ENCODE results near the gene PGP.
"Not testable (repeated sequence)": the region's sequence is repeated elsewhere in the genome, so short reads cannot be mapped to it uniquely, and the experiment has no call there.

Gene PGP

GRCh38 chr16:2213817-2214718, 572 bp downstream of the PGP start:
- DNase-seq, result no peak

DNA sequence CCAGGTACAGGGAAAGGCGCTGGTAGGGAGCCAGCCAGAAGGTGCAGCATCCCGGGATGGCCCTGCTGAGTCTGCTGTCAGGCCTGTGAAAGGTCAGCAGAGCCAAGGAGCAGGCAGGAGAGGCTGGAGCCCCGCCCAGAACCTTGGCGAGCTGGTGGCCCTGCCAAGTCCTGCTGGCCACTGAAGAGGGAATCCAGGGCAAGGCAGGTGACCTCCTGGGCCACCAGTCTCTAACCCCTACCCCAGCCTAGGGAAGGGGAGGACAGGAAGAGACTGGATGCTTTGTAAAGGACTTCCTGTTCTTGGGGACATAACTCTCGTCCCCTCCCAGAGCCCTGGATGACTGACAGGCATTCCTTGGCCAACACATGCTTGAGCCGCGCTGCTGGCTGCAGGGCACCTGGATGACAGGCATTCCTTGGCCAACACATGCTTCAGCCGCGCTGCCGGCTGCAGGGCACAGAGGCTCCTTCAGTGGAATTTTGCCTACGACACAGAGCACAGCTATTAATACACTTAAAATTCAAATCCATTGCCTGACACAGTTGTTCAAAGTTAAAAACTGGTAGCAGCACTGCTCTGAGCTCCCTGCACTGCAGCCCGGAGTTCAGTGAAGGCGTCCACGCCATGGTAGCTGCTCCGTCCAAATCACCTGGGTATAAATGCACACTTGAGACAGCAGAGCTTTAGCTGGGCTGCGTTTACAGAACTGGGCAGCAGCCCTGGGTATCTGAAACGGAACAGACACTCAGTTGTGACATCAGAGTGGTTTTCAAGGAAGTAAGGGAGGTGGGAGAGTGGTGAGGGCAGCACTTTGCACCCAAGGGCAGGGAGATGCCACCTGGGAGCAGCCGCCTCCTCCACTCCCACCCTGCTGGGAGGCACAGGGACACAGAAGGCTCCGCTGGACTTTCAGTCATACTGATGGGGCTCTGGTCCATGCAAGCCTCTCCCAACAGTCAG, 2.0 kb downstream of the PGP start:
- DNase-seq, result no peak

GRCh38 chr16:2211923-2212347, 2.7 kb downstream of the PGP start:
- no peak for DNase-seq

DNA sequence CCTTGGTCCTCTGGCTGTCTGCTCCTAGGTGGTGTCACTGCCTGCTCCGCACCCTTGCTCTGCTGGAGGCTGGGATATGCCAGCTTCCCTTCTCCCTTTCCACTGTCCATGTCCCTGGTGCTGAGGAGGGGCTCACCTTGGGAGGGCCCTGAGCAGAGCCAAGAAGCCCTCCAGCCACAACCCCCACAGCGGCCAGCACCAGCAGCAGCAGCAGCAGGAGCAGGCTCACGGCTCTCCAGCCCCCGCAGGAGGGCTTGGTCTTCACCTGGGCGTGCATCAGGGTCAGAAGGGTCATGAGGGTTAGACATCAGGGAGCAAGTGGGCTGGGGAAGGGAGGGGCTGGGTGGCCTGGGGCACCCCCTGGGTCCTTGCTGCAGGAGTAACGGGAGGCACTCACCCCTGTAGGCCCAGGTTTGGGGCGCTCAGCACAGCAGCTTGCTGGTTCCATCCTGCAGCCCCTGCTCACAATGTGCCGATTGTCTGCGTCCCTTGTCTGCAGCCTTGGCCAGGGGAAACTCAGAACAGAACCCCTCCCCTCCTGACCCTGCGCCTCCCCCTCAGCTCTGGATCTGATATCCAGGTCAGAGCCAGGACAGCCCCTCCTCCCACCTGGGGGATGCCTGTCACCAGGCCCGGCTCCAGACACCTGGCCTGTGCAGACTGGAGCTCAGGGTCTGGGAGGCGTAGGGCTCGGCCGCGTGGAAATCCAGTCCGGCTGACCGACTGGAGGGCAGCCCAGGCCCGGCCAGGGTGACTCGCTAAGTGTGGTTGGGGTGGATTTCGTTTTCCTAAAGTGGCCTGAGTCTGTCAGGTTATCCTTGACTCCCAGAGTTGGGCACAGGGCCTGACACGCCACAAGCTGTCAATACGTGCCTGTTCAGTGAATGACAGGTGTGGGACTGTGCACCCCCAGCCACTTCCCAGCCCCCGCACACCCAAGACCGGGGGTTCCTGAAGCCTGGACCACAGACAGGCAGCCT, 4.0 kb downstream of the PGP start, which contains the start of gene BRICD5:
BRICD5 (minus strand) TSS at position 478 of the 980 bp plus-strand sequence; CDS start at position 448, 30 bp downstream.
- DNase-seq, result no peak

- DNase-seq, result no peak
Measured at GRCh38 chr16:2210009-2210332, 4.7 kb downstream of the PGP start.

DNA sequence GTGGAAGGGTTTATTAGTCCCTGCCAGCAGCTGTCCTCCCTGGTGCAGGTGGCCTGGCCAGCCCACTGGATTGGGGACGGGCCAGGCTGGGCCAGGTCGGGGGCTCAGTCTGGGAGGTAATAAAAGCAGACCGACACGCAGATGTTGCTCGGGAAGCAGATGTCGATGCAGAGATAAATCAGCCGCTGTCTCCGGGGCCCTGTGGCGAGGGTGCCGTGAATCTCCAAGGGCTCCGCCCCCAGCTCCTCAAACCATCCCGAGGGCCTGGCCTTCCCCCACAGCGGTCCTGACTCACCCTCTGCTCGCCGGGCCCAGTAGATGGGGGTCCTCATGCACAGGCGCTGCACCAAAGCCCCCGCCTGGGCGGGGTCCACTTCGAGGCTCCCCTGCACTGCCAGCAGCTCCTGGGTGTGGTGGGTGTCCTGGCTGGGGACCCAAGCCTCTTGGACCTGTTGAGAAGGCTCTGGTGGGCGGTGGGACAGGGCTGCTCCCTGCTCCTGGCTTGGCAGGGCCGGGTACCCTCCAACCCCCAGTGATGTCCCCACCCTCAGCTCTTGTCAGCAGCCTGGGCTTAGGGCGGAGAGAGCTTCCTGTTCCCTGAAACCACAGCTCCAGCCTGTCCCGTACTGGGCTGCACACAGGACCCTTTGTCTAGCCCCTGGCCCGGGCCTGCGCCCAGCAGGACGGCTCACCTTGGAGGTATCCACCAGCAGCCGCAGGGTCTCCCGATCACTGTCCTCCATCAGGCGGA, 5.2 kb downstream of the PGP start:
- no peak for DNase-seq

- no peak for DNase-seq
Measured at GRCh38 chr16:2208772-2209171, 5.9 kb downstream of the PGP start.

GRCh38 chr16:2208308-2208707, 6.3 kb downstream of the PGP start:
- DNase-seq, result no peak

- no peak for DNase-seq
Measured at GRCh38 chr16:2207872-2208271, 6.8 kb downstream of the PGP start.

- DNase-seq, result no peak
Measured at GRCh38 chr16:2206780-2207433, 7.7 kb downstream of the PGP start.

DNA sequence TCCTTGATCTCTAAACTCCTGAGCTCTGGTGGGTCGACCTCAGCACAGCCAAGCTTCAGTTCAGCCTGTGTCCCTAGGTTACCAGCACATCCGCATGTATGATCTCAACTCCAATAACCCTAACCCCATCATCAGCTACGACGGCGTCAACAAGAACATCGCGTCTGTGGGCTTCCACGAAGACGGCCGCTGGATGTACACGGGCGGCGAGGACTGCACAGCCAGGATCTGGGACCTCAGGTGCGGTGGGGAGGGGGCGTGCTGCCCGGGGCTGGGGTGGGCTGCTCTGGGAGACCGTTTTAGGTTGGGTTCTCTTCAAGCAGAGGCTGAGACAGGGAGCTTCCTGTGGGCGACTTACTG, 8.2 kb downstream of the PGP start:
- DNase-seq, result no peak

- no peak for DNase-seq
Measured at GRCh38 chr16:2205967-2206313, 8.7 kb downstream of the PGP start.

DNA sequence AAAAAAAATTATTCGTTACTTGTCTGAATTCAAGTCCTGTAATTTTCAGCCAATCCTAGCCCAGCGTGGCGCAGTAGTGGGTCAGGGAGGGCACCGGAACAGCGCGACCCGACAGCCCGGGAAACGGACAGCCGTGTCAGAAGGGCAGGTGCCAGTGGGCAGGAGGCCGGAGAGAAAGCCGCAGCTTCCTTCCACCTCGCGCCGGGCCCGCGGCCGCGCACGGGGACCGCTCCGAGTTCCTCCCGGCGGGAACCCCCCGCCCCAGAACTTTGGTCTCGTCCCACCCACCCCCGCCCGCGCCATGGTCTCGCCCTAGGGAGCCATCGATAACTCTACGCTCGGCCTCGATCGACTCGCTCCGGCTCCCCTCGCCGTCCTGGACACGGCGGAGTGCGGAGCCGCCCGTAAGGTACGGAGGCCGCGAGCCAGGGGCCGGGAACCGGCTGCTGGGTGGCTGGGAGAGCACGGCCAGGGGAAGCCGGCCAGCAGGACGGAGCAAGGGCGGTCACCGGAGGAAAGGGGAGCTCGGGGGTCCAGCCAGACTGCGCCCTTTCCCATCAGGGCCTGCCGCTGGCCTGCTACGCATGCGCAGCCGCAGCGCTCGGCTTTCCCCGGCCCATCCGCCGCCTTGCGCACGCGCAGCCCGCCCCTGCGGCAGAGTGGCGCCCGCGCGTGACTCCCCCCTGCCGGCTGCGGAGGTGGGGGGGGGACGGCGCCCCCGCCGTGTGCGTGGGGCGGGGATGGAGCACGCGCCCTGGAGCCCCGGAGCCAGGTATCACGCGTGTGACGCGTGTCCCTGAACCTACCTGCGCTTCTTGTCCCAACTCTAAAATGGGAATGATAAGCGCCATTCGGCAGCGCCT, 9.3 kb downstream of the PGP start, which contains the start of gene MLST8:
MLST8 (plus strand) TSS at position 351 of the 863 bp plus-strand sequence. CDS start 632 bp downstream, outside the sequence.
- peak; percentile 87 for DNase-seq

DNA sequence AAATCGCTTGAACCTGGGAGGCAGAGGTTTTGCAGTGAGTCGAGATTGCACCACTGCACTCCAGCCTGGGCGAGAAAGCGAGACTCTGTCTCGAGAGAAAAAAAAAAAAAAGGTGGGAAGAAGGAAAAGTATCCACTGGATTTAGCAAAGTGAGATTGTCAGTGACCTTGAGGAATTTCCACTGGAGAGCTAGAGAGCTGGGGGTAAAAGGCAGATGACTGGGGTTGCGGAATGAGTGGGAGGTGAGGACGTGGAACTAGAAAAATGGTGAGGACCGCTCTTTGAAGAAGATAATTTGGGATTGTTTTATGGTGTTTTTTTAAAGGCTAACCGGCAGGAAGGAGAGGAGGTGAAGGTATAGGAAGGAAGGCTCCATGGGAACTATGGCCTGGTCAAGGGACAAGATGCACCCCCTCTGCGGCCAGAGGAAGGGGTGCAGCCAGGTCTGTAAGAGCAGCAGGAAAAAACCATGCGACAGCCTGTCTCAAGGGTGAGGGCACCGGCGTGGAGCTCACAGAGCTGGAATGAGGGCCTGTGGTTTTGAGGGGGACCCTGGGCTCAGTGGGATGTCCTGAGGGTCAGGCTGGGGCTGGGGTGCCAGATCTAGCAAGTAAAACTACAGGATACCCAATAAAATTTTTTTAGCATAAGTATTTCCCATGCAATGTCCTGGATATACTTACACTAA, 10.1 kb downstream of the PGP start:
- DNase-seq, result no peak

DNA sequence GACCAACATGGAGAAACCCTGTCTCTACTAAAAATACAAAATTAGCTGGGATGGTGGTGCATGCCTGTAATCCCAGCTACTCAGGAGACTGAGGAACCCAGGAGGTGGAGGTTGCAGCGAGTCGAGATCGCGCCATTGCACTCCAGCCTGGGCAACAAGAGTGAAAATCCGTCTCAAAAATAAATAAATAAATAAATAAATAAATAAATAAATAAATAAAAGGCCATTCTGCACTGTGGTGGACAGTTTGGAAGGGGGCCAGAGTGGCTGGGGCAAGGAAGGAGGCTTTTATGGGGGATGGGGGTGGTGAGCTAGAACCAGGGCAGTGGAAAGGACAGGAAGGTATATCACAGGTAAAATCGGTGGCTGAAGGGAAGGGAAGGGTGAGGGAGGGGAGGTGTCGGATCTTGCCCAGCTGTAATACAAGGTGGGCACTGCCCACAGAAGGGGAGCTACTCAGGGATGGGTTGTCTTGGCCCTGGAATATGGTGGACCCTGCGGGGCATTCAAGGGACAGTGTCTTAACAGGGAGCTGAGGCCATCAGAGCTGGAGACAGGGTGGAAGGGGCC, 11.4 kb downstream of the PGP start:
- DNase-seq, result not testable (repeated sequence)

GRCh38 chr16:2200313-2200712, 14.3 kb downstream of the PGP start:
- DNase-seq, result no peak

GRCh38 chr16:2199621-2200139, 15.0 kb downstream of the PGP start:
- DNase-seq, result no peak

DNA sequence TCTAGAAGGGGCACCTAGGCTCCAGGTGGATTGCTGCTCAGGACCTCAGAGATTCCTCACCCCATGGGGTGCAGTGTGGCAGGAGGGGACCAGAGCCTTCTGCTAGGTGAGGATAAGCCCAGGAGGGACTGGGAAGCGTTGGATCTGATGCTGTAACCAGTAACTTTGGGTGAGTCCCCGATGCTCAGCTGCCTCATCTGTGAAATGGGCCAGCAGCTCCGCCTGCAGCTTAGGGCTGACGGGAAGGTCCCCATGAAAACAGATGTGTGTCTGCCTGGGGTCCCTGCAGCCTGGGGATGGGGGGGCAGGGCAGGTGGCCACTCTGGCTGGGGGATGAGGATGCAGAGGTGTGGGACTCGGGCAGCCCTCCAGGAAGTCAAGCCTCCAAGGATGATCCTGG, 15.5 kb downstream of the PGP start:
- no peak for DNase-seq

DNA sequence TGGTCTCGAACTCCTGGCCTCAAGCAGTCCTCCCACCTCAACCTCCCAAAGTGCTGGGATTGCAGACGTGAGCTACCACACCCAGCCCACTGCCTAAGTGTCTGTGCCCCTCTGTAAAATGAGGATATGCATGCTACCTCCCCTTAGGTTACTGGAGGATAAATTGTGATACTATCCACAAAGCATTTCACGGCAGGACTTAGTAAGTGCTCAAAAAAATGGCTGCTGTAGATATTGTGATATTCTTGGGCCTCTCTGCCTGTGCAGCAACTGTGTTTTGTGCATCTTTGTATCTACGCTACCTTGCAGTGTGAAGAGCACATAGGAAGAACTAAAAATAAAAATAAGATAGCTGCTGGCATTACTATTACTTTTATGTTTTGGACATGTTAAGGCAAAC, 16.4 kb downstream of the PGP start:
- no peak for DNase-seq

All from fibroblast of skin of scalp (primary cell).